ENCODE results near the gene TTF1.

GRCh38 chr9:132422574-132422973 is 15.9 kb upstream of the TTF1 start:
- TF ChIP-seq POLR2A (IDR thresholded peaks at IDR 0.05): no peak
- TF ChIP-seq, protein P1, sequence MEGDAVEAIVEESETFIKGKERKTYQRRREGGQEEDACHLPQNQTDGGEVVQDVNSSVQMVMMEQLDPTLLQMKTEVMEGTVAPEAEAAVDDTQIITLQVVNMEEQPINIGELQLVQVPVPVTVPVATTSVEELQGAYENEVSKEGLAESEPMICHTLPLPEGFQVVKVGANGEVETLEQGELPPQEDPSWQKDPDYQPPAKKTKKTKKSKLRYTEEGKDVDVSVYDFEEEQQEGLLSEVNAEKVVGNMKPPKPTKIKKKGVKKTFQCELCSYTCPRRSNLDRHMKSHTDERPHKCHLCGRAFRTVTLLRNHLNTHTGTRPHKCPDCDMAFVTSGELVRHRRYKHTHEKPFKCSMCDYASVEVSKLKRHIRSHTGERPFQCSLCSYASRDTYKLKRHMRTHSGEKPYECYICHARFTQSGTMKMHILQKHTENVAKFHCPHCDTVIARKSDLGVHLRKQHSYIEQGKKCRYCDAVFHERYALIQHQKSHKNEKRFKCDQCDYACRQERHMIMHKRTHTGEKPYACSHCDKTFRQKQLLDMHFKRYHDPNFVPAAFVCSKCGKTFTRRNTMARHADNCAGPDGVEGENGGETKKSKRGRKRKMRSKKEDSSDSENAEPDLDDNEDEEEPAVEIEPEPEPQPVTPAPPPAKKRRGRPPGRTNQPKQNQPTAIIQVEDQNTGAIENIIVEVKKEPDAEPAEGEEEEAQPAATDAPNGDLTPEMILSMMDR (IDR thresholded peaks at IDR 0.05): no peak
- no peak for TF ChIP-seq POLR2AphosphoS5 (IDR thresholded peaks at IDR 0.05)
- TF ChIP-seq EP300 (IDR thresholded peaks at IDR 0.05): no peak

Data from gastroesophageal sphincter (tissue), 3 donors.